GM04503 (cell line): ENCODE measurements around the gene ARMC8.
"Not testable (repeated sequence)": the region's sequence is repeated elsewhere in the genome, so short reads cannot be mapped to it uniquely, and the experiment has no call there.

ENCODE experiments used
- DNase-seq: peaks from one replicate; pipeline ENCODE4 v3.0.0-alpha.2; 2012; ENCODE audit warnings: low read depth

The ARMC8 gene, protein sequence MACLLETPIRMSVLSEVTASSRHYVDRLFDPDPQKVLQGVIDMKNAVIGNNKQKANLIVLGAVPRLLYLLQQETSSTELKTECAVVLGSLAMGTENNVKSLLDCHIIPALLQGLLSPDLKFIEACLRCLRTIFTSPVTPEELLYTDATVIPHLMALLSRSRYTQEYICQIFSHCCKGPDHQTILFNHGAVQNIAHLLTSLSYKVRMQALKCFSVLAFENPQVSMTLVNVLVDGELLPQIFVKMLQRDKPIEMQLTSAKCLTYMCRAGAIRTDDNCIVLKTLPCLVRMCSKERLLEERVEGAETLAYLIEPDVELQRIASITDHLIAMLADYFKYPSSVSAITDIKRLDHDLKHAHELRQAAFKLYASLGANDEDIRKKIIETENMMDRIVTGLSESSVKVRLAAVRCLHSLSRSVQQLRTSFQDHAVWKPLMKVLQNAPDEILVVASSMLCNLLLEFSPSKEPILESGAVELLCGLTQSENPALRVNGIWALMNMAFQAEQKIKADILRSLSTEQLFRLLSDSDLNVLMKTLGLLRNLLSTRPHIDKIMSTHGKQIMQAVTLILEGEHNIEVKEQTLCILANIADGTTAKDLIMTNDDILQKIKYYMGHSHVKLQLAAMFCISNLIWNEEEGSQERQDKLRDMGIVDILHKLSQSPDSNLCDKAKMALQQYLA

DNA sequence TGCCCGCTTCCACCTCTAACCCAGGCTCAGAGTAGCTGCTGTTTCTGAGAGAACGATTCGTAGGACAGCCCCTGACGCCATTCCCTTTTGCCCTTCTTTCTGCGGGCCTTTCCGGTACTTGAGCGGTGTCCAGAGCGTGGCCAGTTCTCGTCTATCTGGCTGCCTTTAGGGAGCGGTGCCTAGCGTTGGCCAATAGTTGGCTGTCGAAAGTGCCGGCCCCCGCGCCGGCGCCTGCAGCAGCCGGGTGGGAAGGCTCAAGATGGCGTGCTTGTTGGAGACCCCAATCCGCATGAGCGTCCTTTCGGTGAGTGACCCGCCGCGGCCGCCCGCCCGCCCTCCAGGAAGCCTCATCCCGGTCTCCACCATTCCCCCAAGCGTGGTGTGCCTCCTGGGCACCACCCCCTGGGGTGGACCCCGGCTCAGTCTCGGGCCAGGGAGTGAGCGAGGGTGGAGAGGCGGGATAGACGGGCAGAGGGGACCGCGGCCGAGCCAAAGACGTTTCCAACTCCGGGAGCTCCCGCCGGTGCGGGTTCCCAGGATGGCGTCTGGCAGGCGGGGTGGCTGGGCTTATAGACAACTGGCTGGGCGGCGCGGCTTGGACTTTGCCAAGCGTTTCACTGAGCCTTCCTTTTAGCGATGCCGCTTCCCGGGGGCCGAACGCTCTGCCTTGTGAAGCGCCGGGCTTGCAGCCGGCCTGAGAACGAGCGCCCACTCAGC, at the start of gene ARMC8:
Gene ARMC8, plus strand, starts transcription at position 6 of the 717 bp plus-strand sequence. Its CDS starts 254 bp downstream, at position 260.
- peak; percentile 32 for DNase-seq

DNA sequence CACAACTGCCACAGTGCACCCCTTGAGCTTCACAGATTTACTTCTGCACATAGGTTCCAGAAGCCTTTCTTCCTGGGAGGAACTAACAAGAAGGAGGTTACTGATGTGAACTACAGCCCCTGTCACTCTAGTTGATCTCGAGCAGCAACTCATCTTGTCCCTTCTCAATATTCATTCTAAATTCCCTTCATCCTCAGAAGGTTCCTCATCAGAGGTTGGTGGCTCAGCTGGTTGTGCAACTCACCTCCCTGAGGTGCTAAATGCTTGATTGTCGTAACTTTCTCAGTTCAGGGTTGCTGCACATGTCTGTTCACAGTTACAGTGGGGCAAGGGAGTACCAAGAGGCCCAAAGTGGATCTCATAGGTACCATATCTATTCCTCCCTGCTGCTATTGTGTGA, 49.2 kb upstream of the ARMC8 start:
- DNase-seq, result no peak

DNA sequence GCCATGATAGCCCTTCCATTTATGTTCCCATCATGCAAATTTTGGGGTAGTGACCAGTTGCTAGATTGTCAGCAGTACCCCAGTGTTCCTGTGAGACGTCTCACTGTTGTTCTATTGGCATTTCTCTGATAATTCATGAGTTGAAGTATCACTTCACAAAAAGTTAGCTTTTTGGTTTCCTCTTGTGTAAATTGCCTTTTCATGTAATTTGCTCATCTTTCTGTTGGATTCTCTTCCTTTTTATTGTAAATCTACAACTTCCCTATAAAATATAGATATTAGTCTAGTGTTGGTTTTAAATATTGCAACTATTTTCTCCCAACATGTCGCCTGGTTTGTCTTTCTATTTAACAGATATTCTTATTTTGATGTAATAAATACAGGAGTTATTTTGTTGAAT, 47.4 kb upstream of the ARMC8 start:
- no peak for DNase-seq

DNA sequence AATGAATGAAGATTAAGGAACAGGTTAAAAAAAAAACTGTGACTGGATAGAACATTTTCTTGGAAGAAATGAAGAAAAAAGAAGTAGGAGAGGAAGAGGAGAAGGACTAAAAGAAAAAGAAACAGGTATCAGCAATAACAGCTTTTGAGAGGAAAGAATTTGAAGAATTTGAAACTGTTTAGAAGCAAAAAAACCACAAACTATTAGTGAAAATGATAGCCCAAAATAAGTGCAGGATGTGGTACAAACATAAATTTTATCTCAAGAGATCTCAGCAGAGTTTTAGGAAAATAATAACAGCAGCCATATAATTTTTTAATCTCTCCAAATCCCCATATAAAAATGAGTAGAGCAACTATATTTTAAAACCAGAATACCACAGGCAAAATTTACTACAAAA, 46.2 kb upstream of the ARMC8 start:
- no peak for DNase-seq

DNA sequence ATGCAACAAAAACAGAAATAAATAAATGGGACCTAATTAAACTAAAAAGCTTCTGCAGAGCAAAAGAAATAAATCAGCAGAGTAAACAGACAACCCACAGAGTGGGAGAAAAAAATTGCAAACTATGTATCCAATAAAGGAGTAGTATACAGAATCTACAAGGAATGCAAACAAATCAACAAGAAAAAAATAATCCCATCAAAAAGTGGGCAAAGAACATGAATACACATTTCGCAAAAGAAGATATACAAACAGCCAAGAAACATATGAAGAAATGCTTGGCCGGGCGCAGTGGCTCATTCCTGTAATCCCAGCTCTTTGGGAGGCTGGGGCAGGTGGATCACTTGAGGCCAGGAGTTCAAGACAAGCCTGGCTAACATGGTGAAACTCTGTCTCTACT, 44.9 kb upstream of the ARMC8 start:
- not testable (repeated sequence) for DNase-seq

DNA sequence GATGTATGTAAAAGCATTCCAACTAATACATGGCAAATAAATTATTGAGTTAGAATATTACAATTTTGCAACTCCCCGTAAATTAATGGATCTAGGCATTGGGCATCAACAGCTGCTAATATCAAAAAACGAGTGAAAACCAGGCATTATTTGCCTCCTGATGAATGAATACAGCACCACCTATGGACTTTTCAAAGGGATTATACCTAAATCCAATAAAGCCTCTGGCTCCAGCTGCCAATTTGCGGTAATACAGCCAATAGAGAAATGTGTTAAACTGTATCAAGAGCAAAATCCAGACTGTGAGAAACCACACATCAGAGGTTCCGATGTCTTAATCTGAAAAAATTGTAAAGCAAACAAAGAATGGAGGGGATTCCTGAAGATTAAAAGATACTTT, 38.6 kb upstream of the ARMC8 start:
- no peak for DNase-seq

DNA sequence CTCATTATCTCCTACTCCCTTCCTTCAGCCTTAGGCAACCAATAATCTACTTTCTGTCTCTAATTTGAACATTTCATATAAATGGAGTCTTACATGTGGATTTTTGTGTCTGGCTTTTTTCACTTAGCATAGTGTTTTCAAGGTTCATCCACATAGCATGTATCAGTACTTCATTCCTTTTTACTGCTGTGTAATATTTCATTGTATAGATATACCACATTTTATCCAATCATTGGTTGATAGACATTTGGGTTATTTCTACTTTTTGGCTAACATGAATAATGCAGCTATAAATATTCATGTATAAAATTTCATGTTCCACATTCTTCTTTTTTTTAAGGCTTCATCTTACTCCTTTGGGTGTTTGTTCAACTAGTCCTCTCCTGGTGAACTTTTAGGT, 32.6 kb upstream of the ARMC8 start:
- DNase-seq, result no peak

DNA sequence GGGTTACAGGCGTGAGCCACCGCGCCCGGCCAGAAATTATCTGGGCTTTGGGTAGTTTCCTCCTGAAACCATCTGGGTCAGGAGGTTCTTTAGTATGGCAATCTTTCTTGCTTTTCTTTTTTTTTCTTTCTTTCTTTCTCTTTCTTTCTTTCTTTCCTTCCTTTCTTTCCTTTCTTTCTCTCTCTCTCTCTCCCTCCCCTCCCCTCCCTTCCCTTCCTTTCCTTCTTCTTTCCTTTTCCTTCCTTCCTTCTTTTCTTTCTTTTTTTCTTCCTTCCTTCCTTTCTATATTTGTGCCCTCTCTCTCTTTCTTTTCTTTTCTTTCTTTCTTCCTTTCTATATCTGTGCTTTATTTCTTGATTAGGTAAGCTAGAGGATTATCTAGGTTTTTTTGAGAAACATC, 29.4 kb upstream of the ARMC8 start:
- DNase-seq, result no peak

DNA sequence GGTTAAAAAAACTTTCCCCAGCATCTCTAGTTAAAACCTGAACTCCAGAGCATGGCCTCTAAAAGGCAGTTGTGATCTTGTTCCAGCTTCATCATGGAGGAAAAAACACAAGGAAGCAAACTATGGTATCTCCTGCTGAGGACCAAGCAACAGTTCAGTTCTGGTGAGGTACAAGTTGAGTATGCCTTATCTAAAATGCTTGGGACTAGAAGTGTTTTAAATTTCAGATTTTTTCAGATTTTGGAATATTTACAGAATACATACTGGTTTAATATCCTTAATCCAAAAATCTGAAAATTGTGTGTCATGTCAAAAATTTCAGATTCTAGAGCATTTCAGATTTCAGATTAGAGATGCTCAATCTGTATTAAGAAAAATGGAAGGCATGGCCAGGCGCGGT, 22.0 kb upstream of the ARMC8 start:
- no peak for DNase-seq

DNA sequence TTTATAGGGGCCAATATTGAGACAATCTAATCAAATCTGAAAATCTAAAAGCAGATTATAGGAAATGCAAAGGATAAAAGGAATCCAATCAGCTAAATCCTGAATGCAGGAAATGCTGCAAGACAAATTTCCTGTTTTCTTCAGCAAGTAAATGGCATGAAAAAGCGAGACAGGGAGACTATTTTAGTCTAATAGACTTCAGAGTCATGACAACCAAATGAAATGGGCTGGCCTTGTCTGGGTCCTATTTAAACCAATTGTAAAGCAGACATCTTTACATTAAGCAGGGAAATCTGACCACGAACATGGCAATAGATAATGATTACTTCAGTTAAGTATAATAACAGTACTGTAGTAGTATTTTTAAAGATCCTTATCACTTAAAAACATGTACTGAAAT, 14.5 kb upstream of the ARMC8 start:
- no peak for DNase-seq

DNA sequence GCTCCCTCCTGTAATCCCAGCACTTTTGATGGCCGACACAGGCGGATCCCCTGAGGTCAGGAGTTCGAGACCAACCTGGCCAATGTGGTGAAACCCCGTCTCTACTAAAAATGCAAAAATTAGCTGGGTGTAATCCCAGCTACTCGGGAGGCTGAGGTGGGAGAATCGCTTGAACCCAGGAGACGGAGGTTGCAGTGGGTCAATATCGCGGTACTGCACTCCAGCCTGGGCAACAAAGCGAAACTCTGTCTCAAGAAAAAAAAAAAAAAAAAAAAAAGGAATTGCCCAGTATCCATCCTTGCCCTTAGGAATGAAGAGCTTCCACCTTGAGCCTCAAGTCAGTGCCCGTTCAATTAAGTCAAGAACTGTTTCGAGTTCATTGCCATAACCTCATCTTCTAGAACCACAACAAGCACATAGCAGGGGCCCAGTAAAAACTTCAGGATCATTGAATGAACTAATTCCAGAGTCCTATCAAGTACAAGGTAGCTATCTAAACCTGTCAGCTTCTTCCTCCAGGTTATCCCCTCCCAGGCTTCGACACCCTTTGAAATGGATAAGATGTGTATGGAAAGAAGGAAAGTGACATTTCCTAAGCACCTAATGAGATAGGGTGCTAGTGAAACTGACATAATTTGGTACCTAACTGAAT, 13.2 kb upstream of the ARMC8 start:
- DNase-seq, result no peak

DNA sequence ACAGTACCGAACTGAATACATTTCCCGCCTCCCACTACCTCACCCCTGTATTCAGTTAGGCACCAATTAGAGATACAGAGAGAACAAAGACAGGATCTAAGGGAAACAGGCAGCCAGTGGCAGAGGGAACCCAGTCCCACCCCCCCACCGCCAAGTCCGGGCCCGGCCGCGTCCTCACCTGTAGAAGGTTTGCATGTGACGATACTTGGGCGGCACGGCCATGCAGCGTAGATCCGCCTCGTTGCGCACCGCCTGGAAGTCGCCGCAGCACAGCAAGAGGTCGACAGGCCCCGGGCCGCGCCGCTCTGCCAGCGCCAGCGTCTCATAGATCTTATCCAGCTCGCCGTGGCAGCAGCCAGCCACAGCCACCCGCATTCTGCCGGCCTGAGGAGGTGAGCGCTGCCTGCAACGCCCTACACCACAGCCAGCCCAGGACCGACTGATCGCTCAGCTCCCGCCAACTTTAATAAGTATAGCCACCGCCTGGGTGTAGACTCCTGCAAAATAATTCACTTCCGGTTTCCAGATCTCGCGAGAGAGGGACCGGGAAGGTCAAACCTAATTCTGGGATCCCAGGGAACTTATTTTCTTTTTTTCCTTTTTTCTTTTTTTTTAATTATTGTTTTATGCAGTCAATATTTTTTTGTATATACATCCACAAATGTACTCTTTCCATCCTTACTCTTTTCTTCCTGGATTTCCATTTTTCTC, 12.5 kb upstream of the ARMC8 start, which contains the start of gene DBR1:
Gene DBR1, minus strand, starts transcription at position 501 of the 711 bp plus-strand sequence. Its CDS starts 126 bp downstream, at position 375.
- DNase-seq, result peak; percentile 47

DNA sequence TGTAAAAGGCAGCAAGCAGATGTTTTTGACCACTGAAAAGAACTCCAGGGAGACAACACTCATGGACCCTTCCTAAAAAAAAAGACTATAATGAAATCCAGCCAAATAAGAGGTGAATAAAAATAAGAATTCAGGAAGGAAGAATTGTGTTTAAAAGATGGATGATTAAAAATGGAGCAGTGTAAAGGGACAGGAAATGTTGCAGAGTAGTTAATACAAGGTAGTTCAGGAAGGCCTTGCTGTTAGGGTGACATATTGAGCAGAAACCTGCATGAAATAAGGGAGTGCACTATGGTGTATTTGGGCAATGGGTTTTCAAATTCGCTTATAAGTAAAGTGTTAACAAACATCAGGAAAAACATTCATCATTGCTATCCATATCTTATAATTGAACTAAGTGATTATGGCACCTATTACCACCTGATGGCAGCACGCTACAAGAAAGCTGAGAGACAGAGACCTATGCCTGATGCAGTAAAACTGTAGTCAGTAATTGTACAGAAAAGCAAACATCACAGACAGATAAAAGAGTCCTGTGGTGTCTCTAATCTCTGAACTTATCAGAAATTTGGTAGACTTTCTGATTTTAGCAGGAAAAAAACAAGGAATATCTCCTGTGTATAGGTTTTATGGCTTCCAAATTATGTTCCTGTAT, 6.6 kb upstream of the ARMC8 start:
- DNase-seq, result no peak

DNA sequence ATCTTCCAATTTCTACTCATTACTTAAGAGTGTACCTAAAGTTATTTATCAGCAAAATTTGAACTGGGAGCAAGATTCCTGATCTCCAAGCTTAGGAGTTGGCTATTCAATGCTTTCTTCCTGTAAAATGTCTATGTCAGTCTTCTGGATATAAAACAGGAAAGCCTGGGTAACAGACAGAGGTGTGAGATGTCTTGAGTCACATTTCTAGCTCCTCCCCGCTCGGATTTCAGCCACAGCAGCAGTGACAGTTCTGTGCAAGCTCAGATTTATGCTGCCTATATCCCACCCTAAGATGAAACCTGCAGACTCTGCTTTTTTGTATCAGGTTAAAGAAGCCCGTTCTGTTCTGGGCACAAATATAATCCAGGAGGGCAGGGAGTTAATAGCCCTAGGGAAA, 2.1 kb upstream of the ARMC8 start:
- no peak for DNase-seq

DNA sequence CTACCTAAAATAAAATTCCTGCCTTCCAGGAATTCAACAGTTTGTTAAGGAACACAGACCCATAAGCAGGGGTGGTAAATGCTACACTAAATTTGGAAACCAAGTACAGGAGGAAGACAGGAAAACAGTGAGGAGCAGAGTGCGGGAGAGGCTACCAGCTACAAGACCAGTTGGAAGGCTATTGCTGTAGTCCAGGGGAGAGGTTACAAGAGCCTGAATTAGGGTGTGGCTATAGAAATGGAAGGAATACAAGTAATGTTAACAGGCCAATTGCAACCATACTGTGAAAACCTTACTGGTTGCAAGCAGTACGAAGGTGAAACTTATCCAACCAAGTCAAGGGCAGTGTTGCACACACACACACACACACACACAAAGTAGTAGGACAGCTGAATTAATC, 880 bp upstream of the ARMC8 start:
- no peak for DNase-seq

DNA sequence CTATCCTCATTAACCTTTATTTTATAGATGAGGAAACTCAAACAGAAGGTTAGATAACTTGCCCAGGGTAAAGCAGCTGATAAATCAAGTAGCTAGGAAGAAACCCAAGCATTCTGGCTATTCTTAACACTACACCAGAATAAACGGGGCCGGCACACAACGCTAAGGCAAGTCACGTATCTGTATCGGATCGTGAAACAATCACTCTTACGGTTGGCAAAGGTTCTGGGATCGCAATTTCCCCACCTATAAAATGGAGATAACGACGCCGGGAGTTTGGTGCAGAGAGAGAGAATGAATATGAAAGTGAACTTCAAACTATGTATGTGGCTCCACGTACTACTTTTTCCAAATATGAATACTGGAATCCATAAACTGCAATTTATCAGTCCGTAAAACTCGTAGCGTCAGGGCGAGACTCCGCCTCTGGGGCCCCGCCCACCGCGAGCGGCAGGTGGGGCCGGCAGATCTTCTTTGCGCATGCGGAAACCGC, 252 bp upstream of the ARMC8 start:
- DNase-seq, result no peak

DNA sequence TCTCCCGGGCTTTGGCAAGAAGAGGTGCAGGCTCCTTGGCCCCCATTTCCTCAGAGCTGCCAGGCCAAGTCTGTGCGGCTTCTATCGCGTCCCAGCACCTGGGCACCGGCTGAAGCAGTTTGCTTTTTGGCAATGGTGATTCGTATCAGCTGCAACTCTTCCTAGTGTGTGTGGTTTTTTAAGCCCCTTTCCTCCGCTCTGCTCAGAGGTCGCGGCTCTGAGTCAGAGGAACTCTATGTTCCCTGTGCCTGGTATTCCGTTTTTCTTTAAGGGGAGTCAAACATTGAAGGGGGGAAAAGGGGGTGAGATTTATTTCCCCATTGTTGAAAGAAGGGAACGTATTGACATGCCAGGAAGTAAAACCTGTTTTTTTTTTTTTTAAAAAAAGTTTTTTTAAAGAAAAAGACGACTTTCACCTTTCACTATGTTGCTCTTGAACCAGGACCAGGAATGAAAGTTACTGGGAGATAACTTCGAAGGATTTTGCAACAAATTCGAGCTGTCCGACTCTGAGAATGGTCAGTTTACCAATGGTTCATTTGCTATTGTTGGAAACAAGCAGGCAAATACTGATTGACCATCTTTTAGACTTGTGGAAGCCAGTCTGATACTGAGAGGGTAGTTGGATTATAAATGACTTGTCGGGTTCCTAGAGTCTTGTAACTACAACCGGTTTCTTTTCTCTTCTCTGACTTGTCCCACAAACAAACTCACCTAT, 1.1 kb downstream of the ARMC8 start:
- DNase-seq, result no peak

DNA sequence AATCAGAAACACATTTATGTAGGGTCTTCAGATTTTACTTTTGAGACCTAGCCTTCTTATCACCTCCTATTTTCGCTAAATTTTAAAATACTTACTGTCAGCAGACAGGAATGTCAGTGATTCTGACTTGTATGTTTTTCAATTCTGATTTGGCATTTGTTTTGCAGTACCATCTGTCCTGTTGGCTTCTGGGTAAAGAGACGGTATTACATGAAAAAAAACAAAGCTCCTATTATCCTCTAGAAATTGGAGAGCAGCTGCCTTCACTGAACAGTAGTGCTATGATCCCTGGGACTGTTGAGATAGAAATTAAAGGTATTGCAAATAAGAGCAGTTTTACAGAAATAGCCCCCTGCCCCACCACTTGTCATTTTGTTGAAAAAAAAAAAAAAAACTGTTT, 8.4 kb downstream of the ARMC8 start:
- DNase-seq, result no peak

DNA sequence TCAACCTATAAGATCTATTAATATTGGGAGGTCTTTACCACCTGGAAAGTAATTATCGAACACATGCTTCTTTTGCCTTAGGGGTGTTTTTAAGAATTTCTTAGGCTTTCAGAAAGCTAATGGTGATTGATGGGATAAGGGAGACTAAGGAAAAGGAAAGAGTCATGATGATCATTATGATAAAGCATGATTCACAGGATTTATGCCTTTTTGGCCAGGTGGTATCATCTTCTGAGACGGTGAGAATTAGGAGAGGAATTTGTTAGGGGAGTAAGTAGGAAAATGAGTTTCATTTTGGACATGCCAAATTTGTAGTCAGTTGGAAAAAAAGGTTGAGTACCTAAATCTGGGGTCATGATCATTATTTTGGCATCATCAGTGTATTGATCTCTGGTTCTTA, 8.9 kb downstream of the ARMC8 start:
- DNase-seq, result no peak

DNA sequence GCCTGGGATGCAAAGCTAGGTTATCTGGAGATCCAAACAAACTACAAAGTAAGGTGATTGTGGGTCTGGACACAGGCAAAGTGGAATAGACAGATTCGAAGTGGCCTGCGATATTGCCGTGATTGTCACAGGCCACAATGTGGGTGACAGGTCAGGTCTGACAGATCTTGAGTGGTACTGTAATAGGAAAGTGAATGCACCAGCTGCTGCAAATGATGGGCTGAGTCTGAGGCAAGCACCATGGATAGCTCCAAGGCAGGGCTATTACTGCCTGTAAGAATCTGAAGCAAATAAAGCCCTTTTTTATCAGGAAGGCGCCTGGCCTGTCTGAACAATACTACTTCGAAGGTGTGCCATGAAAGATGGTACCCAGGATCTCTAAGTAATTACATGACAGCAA, 10.0 kb downstream of the ARMC8 start:
- DNase-seq, result no peak
